ENCODE measurements around the gene GFI1B.

GRCh38 chr9:132989414-132989996, 11.0 kb downstream of the GFI1B start:
- TF ChIP-seq MAX (IDR thresholded peaks at IDR 0.05) (no peak), EP300 (IDR thresholded peaks at IDR 0.05) (no peak), MAFK (IDR thresholded peaks at IDR 0.05; ENCODE audit: partially characterized antibody) (no peak), GATA3 (IDR thresholded peaks at IDR 0.05; ENCODE audit: borderline replicate concordance) (no peak), KDM1A (IDR thresholded peaks at IDR 0.05; ENCODE audit: low read depth) (no peak), HMGXB4 (CRISPR knock-in tag; IDR thresholded peaks at IDR 0.05; ENCODE audit: borderline replicate concordance) (no peak), POLR2A (IDR thresholded peaks at IDR 0.05; ENCODE audit: low read length) (no peak), SREBF2 (IDR thresholded peaks at IDR 0.05) (no peak), ZNF302 (CRISPR knock-in tag; IDR thresholded peaks at IDR 0.05) (no peak)
- TF ChIP-seq, protein P1, sequence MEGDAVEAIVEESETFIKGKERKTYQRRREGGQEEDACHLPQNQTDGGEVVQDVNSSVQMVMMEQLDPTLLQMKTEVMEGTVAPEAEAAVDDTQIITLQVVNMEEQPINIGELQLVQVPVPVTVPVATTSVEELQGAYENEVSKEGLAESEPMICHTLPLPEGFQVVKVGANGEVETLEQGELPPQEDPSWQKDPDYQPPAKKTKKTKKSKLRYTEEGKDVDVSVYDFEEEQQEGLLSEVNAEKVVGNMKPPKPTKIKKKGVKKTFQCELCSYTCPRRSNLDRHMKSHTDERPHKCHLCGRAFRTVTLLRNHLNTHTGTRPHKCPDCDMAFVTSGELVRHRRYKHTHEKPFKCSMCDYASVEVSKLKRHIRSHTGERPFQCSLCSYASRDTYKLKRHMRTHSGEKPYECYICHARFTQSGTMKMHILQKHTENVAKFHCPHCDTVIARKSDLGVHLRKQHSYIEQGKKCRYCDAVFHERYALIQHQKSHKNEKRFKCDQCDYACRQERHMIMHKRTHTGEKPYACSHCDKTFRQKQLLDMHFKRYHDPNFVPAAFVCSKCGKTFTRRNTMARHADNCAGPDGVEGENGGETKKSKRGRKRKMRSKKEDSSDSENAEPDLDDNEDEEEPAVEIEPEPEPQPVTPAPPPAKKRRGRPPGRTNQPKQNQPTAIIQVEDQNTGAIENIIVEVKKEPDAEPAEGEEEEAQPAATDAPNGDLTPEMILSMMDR (IDR thresholded peaks at IDR 0.05): no peak
- TF ChIP-seq, protein P2, sequence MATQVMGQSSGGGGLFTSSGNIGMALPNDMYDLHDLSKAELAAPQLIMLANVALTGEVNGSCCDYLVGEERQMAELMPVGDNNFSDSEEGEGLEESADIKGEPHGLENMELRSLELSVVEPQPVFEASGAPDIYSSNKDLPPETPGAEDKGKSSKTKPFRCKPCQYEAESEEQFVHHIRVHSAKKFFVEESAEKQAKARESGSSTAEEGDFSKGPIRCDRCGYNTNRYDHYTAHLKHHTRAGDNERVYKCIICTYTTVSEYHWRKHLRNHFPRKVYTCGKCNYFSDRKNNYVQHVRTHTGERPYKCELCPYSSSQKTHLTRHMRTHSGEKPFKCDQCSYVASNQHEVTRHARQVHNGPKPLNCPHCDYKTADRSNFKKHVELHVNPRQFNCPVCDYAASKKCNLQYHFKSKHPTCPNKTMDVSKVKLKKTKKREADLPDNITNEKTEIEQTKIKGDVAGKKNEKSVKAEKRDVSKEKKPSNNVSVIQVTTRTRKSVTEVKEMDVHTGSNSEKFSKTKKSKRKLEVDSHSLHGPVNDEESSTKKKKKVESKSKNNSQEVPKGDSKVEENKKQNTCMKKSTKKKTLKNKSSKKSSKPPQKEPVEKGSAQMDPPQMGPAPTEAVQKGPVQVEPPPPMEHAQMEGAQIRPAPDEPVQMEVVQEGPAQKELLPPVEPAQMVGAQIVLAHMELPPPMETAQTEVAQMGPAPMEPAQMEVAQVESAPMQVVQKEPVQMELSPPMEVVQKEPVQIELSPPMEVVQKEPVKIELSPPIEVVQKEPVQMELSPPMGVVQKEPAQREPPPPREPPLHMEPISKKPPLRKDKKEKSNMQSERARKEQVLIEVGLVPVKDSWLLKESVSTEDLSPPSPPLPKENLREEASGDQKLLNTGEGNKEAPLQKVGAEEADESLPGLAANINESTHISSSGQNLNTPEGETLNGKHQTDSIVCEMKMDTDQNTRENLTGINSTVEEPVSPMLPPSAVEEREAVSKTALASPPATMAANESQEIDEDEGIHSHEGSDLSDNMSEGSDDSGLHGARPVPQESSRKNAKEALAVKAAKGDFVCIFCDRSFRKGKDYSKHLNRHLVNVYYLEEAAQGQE (IDR thresholded peaks at IDR 0.05): no peak
